NCI-H524 (cell line): ENCODE data around the gene CYB5R3.
"Not testable (repeated sequence)": the region's sequence is repeated elsewhere in the genome, so short reads cannot be mapped to it uniquely, and the experiment has no call there.

Source experiments
- DNase-seq, 2 experiments: peaks; one replicate each; lab custom pipeline; 2025; lab: John Stamatoyannopoulos, UW

The CYB5R3 gene

GRCh38 chr22:42602470-42602869, 46.7 kb downstream of the CYB5R3 start:
- DNase-seq: no peak

GRCh38 chr22:42601879-42602465, 47.2 kb downstream of the CYB5R3 start:
- no peak for DNase-seq

- DNase-seq: no peak
Observed at GRCh38 chr22:42596863-42597530, 52.2 kb downstream of the CYB5R3 start.

- no peak for DNase-seq
Observed at GRCh38 chr22:42596336-42596735, 52.9 kb downstream of the CYB5R3 start.

GRCh38 chr22:42595434-42595833, 53.8 kb downstream of the CYB5R3 start:
- no peak for DNase-seq

- DNase-seq: no peak
Observed at GRCh38 chr22:42591987-42592386, 57.2 kb downstream of the CYB5R3 start.

- DNase-seq: no peak
Observed at GRCh38 chr22:42587588-42588175, 61.5 kb downstream of the CYB5R3 start.

- DNase-seq: no peak
Observed at GRCh38 chr22:42586381-42586780, 62.8 kb downstream of the CYB5R3 start.

GRCh38 chr22:42585096-42585495, 64.1 kb downstream of the CYB5R3 start:
- DNase-seq: no peak

GRCh38 chr22:42584364-42584940, 64.7 kb downstream of the CYB5R3 start:
- no peak for DNase-seq

GRCh38 chr22:42582987-42583386, 66.2 kb downstream of the CYB5R3 start:
- DNase-seq: no peak

GRCh38 chr22:42581762-42582716, 67.2 kb downstream of the CYB5R3 start:
- peak; percentile 52 to 66 for DNase-seq

GRCh38 chr22:42581194-42581761, 67.9 kb downstream of the CYB5R3 start:
- not testable (repeated sequence) for DNase-seq

- not testable (repeated sequence) for DNase-seq
Observed at GRCh38 chr22:42580040-42580439, 69.2 kb downstream of the CYB5R3 start.

- no peak for DNase-seq
Observed at GRCh38 chr22:42577623-42578240, 71.5 kb downstream of the CYB5R3 start.

GRCh38 chr22:42577141-42577540, 72.1 kb downstream of the CYB5R3 start:
- DNase-seq: not testable (repeated sequence)

- DNase-seq: not testable (repeated sequence)
Observed at GRCh38 chr22:42575996-42576574, 73.1 kb downstream of the CYB5R3 start.

GRCh38 chr22:42574468-42574867, 74.7 kb downstream of the CYB5R3 start:
- not testable (repeated sequence) for DNase-seq

- not testable (repeated sequence) for DNase-seq
Observed at GRCh38 chr22:42574046-42574445, 75.1 kb downstream of the CYB5R3 start.

GRCh38 chr22:42571068-42571467, 78.1 kb downstream of the CYB5R3 start:
- not testable (repeated sequence) for DNase-seq

- DNase-seq: not testable (repeated sequence)
Observed at GRCh38 chr22:42570580-42570979, 78.6 kb downstream of the CYB5R3 start.
